Measurements from ENCODE around the gene CALN1.

The CALN1 gene

GRCh38 chr7:72037516-72037915, 374.6 kb downstream of the CALN1 start:
- no peak overlapping the region for H3K4me3 ChIP-seq (ENCODE audit: low read length)
- TF ChIP-seq CTCF (IDR thresholded peaks at IDR 0.05; ENCODE audit: insufficient read depth, low read depth, low read length, missing control alignments): no peak
- no peak for DNase-seq (ENCODE audit: low read depth)

GRCh38 chr7:72035266-72035665, 376.9 kb downstream of the CALN1 start:
- no peak overlapping the region for H3K4me3 ChIP-seq (ENCODE audit: low read length)
- TF ChIP-seq CTCF (IDR thresholded peaks at IDR 0.05; ENCODE audit: insufficient read depth, low read depth, low read length, missing control alignments): no peak
- no peak for DNase-seq (ENCODE audit: low read depth)

GRCh38 chr7:72032934-72033333, 379.2 kb downstream of the CALN1 start:
- H3K4me3 ChIP-seq (ENCODE audit: low read length): no peak overlapping the region
- no peak for DNase-seq (ENCODE audit: low read depth)
- TF ChIP-seq CTCF (IDR thresholded peaks at IDR 0.05; ENCODE audit: insufficient read depth, low read depth, low read length, missing control alignments): no peak

GRCh38 chr7:72030994-72031667, 381.0 kb downstream of the CALN1 start:
- TF ChIP-seq CTCF (IDR thresholded peaks at IDR 0.05; ENCODE audit: insufficient read depth, low read depth, low read length, missing control alignments): no peak
- no peak for DNase-seq (ENCODE audit: low read depth)
- no peak overlapping the region for H3K4me3 ChIP-seq (ENCODE audit: low read length)

- DNase-seq (ENCODE audit: low read depth): no peak
- no peak overlapping the region for H3K4me3 ChIP-seq (ENCODE audit: low read length)
- TF ChIP-seq CTCF (IDR thresholded peaks at IDR 0.05; ENCODE audit: insufficient read depth, low read depth, low read length, missing control alignments): no peak
These were observed 383.9 kb downstream of the CALN1 start for GRCh38 chr7:72028267-72028666.

GRCh38 chr7:72025381-72025960, 386.7 kb downstream of the CALN1 start:
- no peak for DNase-seq (ENCODE audit: low read depth)

More at GRCh38 chr7:72025381-72025960, 386.7 kb downstream of the CALN1 start:
- no peak for TF ChIP-seq CTCF (IDR thresholded peaks at IDR 0.05; ENCODE audit: insufficient read depth, low read depth, low read length, missing control alignments)
- H3K4me3 ChIP-seq (ENCODE audit: low read length): no peak overlapping the region
